T-helper 1 cell treated with Interleukin-12 subunit alpha and Interleukin-12 subunit beta and Interleukin-4 antibody, amounts not matched to agents 30 μg/mL and 1 μg/mL, for 36 hours (primary cell): ENCODE measurements around the gene PCSK1N.
A peak's percentile ranks its signal among the peaks of the same experiment; 100 is the strongest.

Experiments used
- H3K27ac Mint-ChIP-seq: one replicate; pipeline ENCODE4 v1.8.0; 2021; ENCODE audit warnings: mild to moderate bottlenecking, mixed read lengths
- H3K27me3 Mint-ChIP-seq: one replicate; pipeline ENCODE4 v1.8.0; 2021; ENCODE audit warnings: low read depth, mixed read lengths
- H3K36me3 Mint-ChIP-seq: one replicate; pipeline ENCODE4 v1.8.0; 2021; ENCODE audit warnings: low read depth, mixed read lengths
- H3K4me1 Mint-ChIP-seq: one replicate; pipeline ENCODE4 v1.8.0; 2021; ENCODE audit warnings: low read depth, mixed read lengths
- H3K4me3 Mint-ChIP-seq: one replicate; pipeline ENCODE4 v1.8.0; 2021; ENCODE audit warnings: mild to moderate bottlenecking, moderate library complexity, mixed read lengths
- H3K9me3 Mint-ChIP-seq: one replicate; pipeline ENCODE4 v1.8.0; 2021; ENCODE audit warnings: mixed read lengths

The PCSK1N gene

DNA sequence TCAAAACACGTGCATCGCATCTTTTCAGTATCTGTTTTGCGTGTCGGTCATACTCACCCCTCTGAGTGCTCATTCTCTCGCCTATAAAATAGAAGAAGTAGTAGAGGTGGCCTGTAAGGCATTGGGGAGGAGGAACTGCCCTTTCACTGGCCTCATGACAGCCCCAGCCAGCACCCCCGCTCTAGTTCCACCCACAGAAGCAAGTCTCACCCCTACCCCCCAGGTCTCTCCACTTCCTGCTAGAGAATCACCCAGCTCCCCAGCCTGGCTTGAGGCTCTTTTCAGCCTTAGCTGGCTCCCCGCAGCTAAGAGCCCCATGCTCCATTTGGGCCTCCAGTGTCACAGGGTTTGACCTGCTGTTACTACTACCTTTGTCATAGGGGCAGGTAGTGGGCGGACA, 21.8 kb downstream of the PCSK1N start:
- no peaks in the 10 kb centered on the region for H3K27me3 Mint-ChIP-seq
- no peaks in the 10 kb centered on the region for H3K9me3 Mint-ChIP-seq
- no peak overlapping the region for H3K27ac Mint-ChIP-seq
- peaks cover 5% of the 10 kb centered on the region for H3K36me3 Mint-ChIP-seq
- no peak overlapping the region for H3K4me3 Mint-ChIP-seq
- no peaks in the 10 kb centered on the region for H3K4me1 Mint-ChIP-seq

DNA sequence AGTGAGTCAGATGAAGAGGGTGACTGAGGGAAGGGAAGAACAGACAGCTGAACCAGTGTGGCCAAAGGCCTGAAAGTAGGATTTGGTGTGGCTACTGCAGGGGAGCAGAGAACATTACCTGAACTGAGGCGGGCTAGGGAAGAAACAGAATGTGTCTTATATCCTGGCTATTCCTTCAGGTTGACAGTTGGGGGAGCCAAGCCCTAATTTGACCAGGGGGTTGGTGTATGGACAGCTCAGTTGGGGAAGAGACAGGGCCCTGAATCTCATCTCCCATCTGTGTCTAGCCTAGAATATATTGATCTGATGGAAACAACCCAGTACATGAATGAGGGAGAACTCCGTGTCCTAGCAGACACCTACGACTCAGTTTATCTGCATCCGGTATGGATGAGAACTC, 29.3 kb downstream of the PCSK1N start:
- H3K27ac Mint-ChIP-seq = no peak overlapping the region

DNA sequence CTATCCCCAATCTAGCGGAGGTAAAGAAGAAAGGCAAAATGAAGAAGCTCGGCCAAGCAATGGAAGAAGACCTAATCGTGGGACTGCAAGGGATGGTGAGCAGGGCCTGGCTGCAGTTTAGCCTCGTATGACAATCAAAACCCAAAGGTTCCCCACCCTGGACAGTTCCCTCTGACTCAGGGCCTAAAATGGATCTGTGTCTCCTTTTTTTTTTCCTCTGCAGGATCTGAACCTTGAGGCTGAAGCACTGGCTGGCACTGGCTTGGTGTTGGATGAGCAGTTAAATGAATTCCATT, 32.6 kb downstream of the PCSK1N start:
- H3K9me3 Mint-ChIP-seq = no peaks in the 10 kb centered on the region
- H3K27me3 Mint-ChIP-seq = no peaks in the 10 kb centered on the region
- peak overlapping the region; percentile 96 for H3K4me3 Mint-ChIP-seq
- H3K36me3 Mint-ChIP-seq = peaks cover 9% of the 10 kb centered on the region
- peaks cover 13% of the 10 kb centered on the region for H3K4me1 Mint-ChIP-seq
- H3K27ac Mint-ChIP-seq = peak overlapping the region; percentile 99

More for the DNA sequence above, 29.3 kb downstream of the PCSK1N start:
- no peaks in the 10 kb centered on the region for H3K27me3 Mint-ChIP-seq
- no peaks in the 10 kb centered on the region for H3K9me3 Mint-ChIP-seq
- peaks cover 6% of the 10 kb centered on the region for H3K4me1 Mint-ChIP-seq
- H3K4me3 Mint-ChIP-seq = no peak overlapping the region
- peaks cover 11% of the 10 kb centered on the region for H3K36me3 Mint-ChIP-seq

DNA sequence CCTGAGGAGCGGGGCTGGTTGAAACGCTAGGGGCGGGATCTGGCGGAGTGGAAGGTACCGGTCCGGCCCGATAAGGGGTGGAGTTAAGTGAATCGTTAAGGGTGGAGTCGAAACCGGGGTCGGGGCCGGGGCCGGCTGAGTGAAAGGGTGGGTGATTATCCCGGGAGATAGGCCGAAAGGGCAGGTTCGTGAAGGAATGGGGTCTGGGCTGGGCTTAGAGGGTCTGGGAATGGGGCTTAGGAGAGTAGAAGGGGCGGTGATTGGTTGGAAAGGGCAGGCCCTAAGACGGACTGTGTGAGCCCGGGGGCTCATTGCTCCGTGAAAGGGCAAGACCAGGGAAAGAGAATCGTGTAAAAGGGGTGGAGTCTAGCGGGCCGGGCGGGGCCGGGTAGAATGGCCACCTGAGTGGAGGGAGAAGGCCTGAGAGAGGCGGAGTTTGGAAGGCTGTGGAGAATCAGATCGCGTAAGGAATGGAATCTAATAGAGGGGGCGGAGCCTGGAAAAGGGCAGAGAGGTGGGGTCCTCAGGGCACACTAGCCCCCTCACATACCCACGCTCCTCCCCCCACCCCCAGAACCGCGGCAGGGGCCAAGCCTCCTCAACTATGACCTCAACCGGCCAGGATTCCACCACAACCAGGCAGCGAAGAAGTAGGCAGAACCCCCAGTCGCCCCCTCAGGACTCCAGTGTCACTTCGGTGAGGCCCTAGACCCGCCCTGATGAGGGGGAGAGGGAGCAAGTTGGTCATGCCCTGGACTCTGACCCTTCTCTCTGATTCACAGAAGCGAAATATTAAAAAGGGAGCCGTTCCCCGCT, 33.1 kb downstream of the PCSK1N start:
- Mint-ChIP-seq H3K36me3 (peaks cover 9% of the 10 kb centered on the region), H3K27me3 (no peaks in the 10 kb centered on the region), H3K9me3 (no peaks in the 10 kb centered on the region), H3K4me1 (peaks cover 13% of the 10 kb centered on the region), H3K27ac (peak overlapping the region; percentile 99), H3K4me3 (peak overlapping the region; percentile 96)

DNA sequence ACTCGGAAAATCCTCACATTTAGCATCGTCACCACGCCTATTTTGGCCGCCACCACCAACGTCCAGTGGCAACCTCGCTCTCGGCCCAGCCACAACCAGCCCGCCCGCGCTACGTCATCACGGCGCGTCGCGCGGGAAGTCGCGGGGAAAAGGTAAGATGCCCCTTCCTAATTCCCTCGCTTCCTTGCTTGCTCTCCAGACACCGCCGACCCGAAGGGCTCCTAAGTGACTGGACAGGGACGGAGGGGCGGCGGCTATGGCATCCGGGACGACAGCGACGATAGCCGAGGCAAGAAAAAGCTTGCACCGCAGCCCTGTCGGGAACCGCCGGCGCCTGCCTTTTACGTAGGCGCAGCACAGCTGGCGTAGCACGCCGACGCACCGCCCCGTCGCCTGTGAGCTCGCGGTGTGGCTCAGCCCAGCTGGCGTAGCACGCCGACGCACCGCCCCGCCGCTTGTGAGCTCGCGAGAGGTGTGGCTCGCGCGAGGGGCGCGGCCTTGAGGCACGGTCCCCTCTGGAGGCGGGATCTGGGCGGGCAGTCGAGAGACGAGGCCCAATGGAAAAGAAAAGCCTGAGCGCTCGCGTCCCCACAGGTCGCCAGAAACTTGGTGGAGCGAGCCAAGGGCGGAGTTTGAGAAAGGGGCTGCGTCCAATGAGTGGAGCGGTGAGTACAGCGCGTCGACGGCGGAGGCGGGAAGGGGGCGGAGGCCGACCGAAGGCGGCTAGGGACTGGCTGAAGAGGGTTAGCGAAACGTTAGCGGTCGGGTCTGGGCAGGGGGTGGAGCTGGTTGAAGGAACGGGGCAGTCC, 33.9 kb downstream of the PCSK1N start, which contains the start of gene HDAC6:
HDAC6 (plus strand) TSS at position 788 of the 809 bp plus-strand sequence. CDS start 626 bp downstream, outside the sequence.
- Mint-ChIP-seq H3K27ac (peak within 1 kb of the TSS; percentile 99), H3K27me3 (no peaks in the 10 kb centered on the region), H3K9me3 (no peaks in the 10 kb centered on the region), H3K4me3 (peak within 1 kb of the TSS; percentile 96), H3K4me1 (peaks cover 13% of the 10 kb centered on the region), H3K36me3 (peaks cover 9% of the 10 kb centered on the region)

DNA sequence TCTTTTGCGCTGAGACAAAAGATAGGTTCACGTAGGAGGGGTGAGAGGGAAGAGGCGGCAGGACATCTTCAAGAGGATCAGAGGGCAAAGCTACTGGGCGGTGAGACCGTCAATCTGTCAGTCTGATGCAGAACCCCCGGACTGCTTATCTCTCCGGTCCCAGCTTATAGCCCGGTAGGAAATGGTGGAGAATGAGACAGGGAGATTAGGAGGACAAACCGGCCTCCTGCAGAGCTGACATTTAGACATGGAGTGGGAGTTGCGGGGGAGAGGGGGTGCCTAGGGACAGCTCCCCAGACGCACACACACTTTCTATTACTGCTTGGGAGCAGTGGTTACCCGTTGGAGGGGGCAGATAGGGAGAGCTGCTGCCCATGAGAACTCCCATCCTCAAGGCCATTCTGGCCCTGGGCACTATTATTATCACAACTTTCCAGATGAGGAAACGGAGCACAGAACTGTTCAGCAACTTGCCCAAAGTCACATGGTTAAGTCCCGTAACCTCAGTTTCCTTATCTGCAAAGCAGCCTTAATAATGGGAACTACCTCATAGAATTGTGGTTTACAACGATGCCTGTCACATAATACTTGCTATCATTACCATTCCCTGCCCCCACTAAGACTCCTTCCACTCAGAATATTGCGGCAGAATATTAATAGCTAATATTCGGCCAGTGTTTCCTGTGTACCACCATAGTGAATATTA, 34.7 kb downstream of the PCSK1N start:
- Mint-ChIP-seq H3K9me3 (no peaks in the 10 kb centered on the region), H3K27ac (peak overlapping the region; percentile 99), H3K4me3 (peak overlapping the region; percentile 96), H3K4me1 (peaks cover 11% of the 10 kb centered on the region), H3K27me3 (no peaks in the 10 kb centered on the region), H3K36me3 (peaks cover 6% of the 10 kb centered on the region)

DNA sequence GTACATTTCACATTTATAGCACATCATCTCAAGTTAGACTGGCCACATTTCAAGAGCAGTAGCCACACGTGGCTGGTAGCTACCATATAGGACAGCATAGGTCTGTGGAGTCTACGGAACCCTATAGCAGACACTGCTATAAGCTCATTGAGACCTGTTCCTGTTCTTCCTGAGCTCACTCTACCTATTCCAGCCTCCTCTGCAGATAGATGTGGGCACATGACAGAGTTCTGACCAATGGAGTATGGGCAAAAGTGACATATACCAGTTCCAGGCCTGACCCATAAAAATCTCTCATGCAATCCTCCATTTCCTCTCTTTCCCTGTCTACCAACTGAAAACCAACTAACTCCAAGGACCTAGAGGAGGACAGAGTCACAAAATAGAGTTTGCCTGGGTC, 37.1 kb downstream of the PCSK1N start:
- Mint-ChIP-seq H3K27ac (no peak overlapping the region), H3K9me3 (no peaks in the 10 kb centered on the region), H3K36me3 (no peaks in the 10 kb centered on the region), H3K27me3 (no peaks in the 10 kb centered on the region), H3K4me3 (no peak overlapping the region), H3K4me1 (peaks cover 11% of the 10 kb centered on the region)

DNA sequence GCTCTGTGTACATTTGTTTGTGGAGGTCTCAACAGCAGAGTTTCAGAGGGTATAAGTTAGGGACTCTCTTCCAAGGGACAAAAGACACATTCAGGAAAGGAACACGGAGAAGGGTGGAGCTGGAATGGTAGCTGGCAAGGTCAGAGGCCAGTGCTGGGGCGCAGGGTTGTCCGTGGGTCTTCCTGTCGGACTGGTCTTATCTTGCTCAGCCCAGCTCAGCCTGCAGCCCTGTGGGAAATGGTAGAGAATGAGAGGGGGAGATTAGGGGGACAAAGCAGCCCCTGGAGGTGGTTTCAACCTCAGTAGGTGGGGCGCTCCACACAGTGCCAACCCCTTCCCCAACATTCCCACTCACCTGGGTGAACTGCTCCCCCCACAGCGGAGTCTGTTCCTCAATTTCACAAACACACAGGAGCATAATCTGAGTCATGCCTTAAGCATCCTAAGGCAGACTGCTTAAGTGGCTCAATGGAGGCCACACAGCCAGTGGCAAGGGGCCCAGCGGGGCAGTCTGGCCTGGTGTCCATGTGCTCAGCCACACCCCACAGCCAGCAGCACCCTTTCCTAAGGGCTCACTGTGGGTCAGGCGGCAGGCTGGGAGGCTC, 40.4 kb downstream of the PCSK1N start:
- Mint-ChIP-seq H3K4me1 (no peaks in the 10 kb centered on the region), H3K9me3 (no peaks in the 10 kb centered on the region), H3K36me3 (no peaks in the 10 kb centered on the region), H3K27me3 (peaks cover 1% of the 10 kb centered on the region), H3K27ac (no peak overlapping the region), H3K4me3 (no peak overlapping the region)

DNA sequence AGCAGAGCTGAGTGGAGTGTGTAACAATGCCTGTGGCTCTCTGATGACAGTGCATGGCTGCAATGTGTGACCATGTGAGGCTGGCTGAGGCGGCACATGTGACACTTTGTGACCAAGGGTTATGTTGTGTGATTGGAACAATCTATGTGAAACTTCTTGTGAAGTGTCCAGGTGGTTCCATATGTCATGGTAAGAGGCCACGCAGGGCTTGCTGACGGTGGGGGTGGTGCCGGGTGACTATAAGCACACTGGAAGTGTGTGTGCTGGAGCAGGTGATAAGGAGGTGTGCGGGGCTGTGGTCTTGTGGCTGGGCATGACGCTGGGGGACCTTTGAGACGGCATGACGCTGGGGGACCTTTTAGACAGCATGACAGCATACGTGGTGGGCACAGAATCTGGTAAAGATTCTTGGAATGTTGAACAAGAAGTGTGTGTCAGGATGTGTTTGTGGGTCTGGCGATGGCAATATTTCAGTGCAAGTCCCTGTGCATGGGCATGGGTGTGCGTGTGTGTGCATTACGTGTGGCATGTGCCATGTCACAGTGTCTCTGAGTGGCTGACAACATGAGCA, 41.0 kb downstream of the PCSK1N start:
- peaks cover 6% of the 10 kb centered on the region for H3K27me3 Mint-ChIP-seq
- H3K27ac Mint-ChIP-seq = no peak overlapping the region
- no peak overlapping the region for H3K4me3 Mint-ChIP-seq
- no peaks in the 10 kb centered on the region for H3K36me3 Mint-ChIP-seq
- peaks cover 5% of the 10 kb centered on the region for H3K4me1 Mint-ChIP-seq
- H3K9me3 Mint-ChIP-seq = no peaks in the 10 kb centered on the region

DNA sequence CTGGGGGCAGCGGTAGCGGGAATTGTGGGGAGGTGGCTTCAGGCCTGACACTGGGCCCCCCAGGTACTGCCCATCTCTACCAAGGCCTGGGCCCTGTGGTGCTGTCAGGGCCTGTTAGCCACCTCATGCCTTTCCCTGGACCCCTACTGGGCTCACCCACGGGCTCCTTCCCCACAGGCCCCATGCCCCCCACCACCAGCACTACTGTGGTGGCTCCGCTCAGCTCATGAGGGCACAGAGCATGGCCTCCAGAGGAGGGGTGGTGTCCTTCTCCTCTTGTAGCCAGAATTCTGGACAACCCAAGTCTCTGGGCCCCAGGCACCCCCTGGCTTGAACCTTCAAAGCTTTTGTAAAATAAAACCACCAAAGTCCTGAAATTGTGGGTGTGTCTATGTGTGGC, 41.5 kb downstream of the PCSK1N start:
- Mint-ChIP-seq H3K4me1 (peaks cover 8% of the 10 kb centered on the region), H3K27ac (no peak overlapping the region), H3K27me3 (peaks cover 6% of the 10 kb centered on the region)

DNA sequence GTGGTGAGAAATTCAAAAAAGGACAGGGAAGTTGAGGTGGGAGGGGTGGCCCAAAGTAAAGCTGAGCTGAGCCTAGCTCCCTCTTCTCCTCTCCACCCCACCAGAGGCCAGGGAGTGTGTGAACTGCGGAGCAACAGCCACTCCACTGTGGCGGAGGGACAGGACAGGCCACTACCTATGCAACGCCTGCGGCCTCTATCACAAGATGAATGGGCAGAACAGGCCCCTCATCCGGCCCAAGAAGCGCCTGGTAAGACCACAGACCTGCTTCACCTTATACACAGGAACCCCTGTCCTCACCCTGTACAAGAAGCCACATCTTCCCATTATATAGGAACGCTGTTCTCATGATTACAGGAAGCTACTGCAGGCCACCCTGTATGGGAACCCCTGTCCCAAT, 43.2 kb downstream of the PCSK1N start:
- Mint-ChIP-seq H3K9me3 (no peaks in the 10 kb centered on the region), H3K36me3 (no peaks in the 10 kb centered on the region), H3K27me3 (peaks cover 14% of the 10 kb centered on the region), H3K4me1 (peaks cover 8% of the 10 kb centered on the region), H3K27ac (no peak overlapping the region), H3K4me3 (no peak overlapping the region)

More for the DNA sequence above, 41.5 kb downstream of the PCSK1N start:
- Mint-ChIP-seq H3K4me3 (no peak overlapping the region), H3K36me3 (no peaks in the 10 kb centered on the region), H3K9me3 (no peaks in the 10 kb centered on the region)

DNA sequence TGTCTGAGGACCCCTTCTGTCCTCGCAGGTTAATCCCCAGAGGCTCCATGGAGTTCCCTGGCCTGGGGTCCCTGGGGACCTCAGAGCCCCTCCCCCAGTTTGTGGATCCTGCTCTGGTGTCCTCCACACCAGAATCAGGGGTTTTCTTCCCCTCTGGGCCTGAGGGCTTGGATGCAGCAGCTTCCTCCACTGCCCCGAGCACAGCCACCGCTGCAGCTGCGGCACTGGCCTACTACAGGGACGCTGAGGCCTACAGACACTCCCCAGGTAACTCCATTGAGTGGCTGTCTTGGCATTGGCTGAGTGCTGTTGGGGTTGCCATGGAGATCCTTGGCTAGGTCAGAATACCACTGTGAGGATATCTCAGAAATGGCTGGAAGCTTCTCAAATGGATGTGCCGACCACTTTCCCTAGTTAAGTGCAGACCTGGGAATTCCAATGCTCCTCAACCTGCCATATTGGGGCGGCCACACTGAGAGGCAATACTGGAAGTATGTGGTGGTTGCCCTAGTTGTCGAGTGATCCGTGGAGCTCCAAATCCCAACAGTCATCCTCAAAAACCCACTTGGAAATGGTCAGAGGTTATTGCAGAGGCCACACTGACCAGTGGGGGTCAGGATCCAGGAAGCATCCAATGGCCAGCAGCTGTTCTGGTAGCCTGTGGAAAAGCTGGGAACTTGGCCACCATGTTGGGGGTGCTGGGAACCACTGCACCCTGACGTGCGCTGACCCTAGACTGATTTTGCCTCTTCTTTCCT, 44.2 kb downstream of the PCSK1N start:
- Mint-ChIP-seq H3K4me3 (no peak overlapping the region), H3K4me1 (peaks cover 8% of the 10 kb centered on the region), H3K9me3 (no peaks in the 10 kb centered on the region), H3K36me3 (no peaks in the 10 kb centered on the region), H3K27me3 (peaks cover 21% of the 10 kb centered on the region), H3K27ac (no peak overlapping the region)

DNA sequence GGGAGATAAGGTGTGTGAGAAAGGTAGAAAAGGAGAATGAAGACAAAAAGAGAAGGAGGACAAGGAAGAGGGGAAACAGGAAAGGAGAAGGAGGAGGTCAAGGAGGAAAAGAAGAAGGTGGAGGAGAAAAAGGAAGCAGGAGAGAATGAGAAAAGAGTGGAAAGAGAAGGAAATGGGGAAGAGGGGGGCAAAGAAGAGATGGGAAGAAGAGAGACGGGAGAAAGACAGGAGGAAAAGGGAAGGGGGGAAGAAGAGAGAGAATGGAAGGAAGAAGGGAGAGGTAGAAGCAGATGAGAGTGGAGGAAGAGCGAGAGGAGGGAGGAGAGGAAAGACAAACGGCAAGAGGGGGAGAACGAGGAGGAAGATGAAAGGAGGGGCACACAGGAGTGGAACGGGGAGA, 44.9 kb downstream of the PCSK1N start:
- Mint-ChIP-seq H3K4me1 (peaks cover 8% of the 10 kb centered on the region), H3K36me3 (no peaks in the 10 kb centered on the region), H3K27ac (no peak overlapping the region)

More for the DNA sequence above, 44.9 kb downstream of the PCSK1N start:
- Mint-ChIP-seq H3K27me3 (peaks cover 21% of the 10 kb centered on the region), H3K4me3 (no peak overlapping the region), H3K9me3 (no peaks in the 10 kb centered on the region)
